ENCODE measurements around the gene SLC6A1.
"Not testable (repeated sequence)": the region's sequence is repeated elsewhere in the genome, so short reads cannot be mapped to it uniquely, and the experiment has no call there.

The SLC6A1 gene

DNA sequence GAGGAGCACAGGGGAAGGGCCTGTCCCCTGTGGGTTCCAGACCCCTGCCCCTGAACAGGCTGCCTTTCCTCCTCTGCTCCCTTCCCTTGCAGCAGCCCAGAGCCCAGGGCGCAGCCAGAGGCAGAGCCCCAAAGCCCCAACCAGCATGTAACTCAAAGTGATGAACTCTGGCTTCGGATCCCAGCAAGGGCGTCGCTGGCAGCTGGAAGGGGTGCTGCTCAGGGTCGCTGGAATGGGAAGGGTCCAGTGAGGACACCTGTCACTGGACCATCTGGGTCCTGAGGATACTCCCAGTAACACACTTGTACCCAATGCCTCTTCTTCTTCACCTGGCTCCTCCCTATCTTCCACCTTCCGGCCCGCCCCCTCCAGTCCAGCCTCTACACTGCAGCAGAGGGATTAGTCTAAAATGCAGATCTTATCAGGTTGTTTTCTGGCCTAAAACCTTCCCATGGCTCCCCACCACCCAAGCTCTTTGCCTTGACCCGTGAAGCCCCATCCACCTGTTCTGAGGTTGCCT is 64.0 kb downstream of the SLC6A1 start:
- DNase-seq (ENCODE audit: insufficient read length, low spot score) (no peak), FAIRE-seq (no peak)

DNA sequence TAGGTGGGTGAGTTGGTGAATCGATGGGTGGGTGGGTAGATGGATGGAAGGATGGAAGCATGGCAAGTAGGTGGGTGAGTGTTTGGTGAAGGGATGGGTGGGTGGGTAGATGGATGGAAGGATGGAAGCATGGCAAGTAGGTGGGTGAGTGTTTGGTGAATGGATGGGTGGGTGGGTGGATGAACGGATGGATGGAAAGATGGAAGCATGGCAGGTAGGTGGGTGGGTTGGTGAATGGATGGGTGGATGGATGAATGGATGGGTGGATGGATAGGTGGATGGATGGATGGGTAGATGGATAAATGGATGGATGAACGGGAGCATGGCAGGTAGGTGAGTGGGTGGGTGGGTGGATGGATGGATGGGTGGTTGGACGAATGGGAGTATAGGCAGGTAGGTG is 65.1 kb downstream of the SLC6A1 start:
- DNase-seq (ENCODE audit: insufficient read length, low spot score) (no peak), FAIRE-seq (no peak)

- peak; percentile 38 for DNase-seq (ENCODE audit: insufficient read length, low spot score)
These were observed 66.7 kb downstream of the SLC6A1 start for GRCh38 chr3:11059090-11059798.

DNA sequence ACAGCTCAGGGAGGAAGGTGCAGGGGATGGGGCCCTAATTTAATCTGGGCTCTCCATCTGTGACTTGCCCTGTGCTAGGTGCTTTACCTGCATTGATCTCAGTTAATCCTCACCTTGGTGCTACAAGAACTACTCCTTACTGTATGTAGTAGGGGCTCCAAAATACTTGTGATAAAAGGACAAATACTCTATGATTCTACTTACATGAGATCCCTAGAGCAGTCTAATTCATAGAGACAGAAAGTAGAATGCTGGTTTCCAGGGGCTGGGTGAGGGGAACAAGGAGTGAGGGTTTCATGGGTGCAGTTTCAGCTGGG is 67.2 kb downstream of the SLC6A1 start:
- FAIRE-seq (no peak), DNase-seq (ENCODE audit: insufficient read length, low spot score) (no peak)

More at GRCh38 chr3:11059090-11059798, 66.7 kb downstream of the SLC6A1 start:
- FAIRE-seq = no peak

- FAIRE-seq (no peak), DNase-seq (ENCODE audit: insufficient read length, low spot score) (peak; percentile 58)
These were observed 68.1 kb downstream of the SLC6A1 start for GRCh38 chr3:11060500-11061251.

GRCh38 chr3:11061268-11061871 is 68.8 kb downstream of the SLC6A1 start:
- FAIRE-seq; DNase-seq (ENCODE audit: insufficient read length, low spot score): not testable (repeated sequence)

- DNase-seq (ENCODE audit: insufficient read length, low spot score) = no peak
- no peak for FAIRE-seq
These were observed 70.2 kb downstream of the SLC6A1 start for GRCh38 chr3:11062704-11063103.

DNA sequence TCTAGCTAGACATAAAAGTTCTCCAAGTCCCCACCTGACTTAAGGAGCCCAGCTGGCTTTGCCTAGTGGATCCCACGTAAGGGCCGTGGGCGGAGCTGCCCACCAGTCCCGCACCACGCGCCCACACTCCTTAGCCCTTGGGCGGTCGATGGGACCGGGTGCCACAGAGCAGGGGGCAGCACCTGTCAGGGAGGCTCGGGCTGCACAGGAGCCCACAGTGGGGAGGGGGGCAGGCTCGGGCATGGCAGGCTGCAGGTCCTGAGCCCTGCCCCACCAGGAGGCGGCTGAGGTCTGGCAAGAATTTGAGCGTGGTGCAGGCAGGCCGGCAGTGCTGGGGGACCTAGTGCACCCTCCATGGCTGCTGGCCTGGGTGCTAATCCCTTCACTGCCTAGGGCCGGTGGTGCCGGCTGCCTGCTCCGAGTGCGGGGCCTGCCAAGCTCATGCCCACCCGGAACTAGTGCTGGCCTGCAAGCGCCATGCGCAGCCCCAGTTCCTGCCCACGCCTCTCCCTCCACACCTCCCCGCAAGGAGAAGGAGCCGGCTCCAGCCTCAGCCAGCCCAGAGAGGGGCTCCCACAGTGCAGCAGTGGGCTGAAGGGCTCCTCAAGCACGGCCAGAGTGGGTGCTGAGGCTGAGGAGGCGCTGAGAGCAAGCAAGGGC is 78.7 kb downstream of the SLC6A1 start:
- DNase-seq (ENCODE audit: insufficient read length, low spot score) (no peak), FAIRE-seq (no peak)

DNA sequence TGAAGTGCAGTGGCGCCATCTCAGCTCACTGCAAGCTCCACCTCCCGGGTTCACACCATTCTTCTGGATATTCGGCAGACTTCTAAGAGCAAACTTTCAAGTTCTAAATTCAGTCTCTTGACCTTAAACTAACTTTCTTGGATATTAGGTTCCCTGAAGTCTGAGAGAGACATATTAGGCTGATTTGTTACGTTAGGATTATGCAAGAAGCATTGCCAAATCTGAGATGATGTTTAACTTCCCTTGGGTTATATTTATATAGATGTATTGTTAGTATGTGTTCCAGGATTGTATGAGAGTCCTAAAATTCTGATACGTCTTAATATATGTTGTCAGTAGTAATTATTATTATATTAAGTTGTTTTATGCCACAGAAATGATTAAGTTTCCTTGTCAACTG is 80.1 kb downstream of the SLC6A1 start:
- DNase-seq (ENCODE audit: insufficient read length, low spot score) = no peak
- no peak for FAIRE-seq

GRCh38 chr3:11074011-11074410 is 81.5 kb downstream of the SLC6A1 start:
- FAIRE-seq = no peak
- no peak for DNase-seq (ENCODE audit: insufficient read length, low spot score)

DNA sequence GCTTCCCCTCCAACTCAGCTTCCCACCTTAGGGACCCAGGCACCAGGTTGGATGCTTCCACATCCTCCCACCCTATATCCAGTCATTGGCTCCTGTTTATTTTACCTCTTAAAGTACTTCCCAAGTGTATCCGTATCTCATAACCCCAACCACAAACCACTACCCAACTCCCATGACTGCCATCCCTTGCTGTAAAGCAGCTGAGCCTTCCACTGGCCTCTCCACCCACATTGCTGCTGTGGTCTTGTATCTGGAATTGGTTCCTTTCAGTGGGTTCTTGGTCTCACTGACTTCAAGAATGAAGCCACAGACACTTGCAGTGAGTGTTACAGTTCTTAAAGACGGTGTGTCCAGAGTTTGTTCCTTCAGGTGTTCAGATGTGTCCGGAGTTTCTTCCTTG is 81.9 kb downstream of the SLC6A1 start:
- DNase-seq (ENCODE audit: insufficient read length, low spot score) (no peak), FAIRE-seq (no peak)

GRCh38 chr3:11075122-11075521 is 82.6 kb downstream of the SLC6A1 start:
- not testable (repeated sequence) for DNase-seq (ENCODE audit: insufficient read length, low spot score); FAIRE-seq

GRCh38 chr3:11076711-11077110 is 84.2 kb downstream of the SLC6A1 start:
- FAIRE-seq (no peak), DNase-seq (ENCODE audit: insufficient read length, low spot score) (no peak)

GRCh38 chr3:11077466-11077865 is 84.9 kb downstream of the SLC6A1 start:
- DNase-seq (ENCODE audit: insufficient read length, low spot score) (no peak), FAIRE-seq (no peak)

GRCh38 chr3:11078826-11079515 is 86.4 kb downstream of the SLC6A1 start:
- no peak for FAIRE-seq
- DNase-seq (ENCODE audit: insufficient read length, low spot score) = no peak

DNA sequence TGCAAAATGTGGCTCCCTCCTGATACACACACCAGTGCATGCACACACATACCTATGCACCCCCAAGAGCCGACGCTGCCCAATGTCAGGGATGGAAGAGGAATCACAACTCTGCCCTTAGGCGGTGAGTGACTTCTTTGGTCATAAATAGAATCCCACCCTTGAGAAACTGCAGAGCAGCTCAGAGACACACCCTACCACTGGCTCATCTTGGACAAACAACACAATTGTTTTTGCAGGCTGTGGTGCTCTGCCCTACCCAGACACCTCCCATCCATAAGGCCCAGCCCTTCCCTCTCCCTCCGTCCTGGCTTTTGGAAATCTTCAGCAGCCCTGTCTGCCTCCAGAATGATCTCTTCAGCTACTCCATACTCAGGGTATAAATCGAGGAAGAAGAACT is 87.9 kb downstream of the SLC6A1 start:
- DNase-seq (ENCODE audit: insufficient read length, low spot score) (no peak), FAIRE-seq (no peak)

GRCh38 chr3:11084098-11084497 is 91.5 kb downstream of the SLC6A1 start:
- no peak for DNase-seq (ENCODE audit: insufficient read length, low spot score)
- FAIRE-seq = no peak

DNA sequence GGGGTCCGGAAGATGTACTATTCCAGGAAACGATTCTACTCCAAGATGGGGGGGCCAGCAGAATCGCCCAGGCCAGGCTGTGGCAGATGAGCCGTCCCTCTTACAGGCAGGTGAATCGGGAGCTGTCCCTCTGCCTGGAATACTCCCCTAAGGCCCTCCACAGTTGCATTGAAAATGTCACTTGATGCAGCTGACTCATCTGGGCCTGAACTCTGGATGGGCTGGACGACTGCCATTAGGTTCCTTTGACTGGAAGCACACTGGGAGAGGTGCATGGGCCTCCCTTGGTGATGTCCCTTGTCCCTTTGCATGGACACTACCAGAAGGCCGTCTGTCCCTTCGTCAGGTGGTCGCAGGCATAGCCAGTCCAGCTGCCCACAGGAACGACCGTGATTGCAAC is 92.1 kb downstream of the SLC6A1 start:
- DNase-seq (ENCODE audit: insufficient read length, low spot score) = no peak

DNA sequence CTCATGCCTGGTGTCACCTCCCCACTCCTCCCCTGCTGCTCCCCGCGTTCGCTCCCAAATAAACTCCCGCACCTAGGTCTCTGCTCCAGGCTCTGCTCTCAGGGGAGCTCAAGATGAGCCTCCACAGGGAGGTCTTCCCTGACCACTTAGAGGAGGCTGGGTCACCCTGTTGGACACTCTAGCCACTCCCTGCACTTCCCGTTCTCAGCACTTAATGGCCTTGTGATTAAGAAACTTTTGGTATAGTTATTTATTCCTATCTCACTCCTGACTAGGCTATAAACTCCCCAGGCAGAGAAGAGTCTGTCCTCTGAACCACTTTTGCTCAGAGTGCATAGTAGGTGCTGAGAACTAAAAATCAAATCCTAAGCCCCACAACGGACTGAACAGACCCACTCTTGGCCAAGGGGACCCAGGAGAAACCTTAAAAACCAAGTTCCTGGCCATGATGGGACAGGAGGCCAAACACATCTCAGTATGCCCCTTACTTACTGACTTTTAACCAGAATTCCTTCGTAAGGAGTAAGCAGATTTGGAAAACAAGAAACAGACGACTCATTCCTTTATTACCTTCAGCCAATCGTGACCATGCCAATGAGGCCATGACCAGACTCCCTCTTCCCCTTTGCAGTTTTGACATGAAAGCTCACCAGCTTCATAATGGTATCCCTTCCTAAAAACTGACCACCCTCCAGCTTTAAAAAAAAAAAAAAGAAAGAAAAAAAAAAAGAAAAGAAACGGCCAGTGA is 92.7 kb downstream of the SLC6A1 start:
- DNase-seq (ENCODE audit: insufficient read length, low spot score) (no peak), FAIRE-seq (no peak)

More for the DNA sequence above, 92.1 kb downstream of the SLC6A1 start:
- no peak for FAIRE-seq

DNA sequence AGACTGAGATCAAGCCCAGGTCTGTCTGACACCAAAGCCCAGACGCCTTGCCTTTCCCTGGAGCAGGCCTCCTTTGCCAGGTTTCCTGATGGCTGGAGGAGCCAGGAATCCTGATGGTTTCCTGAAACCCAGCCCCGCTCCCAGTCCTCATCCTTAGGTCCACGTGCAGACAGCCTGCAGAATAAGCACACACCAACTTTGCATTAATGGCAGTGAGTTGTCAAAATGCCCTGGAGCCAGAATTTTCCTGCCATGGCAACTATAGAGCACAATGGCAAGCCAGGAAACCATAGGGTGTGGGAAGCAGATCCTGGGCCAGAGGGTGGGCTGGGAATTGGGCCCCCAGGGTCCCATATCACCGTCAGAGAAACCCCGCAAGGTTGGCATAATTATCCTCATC is 94.3 kb downstream of the SLC6A1 start:
- FAIRE-seq (no peak), DNase-seq (ENCODE audit: insufficient read length, low spot score) (no peak)
